ENCODE results near the gene WASF2.
"Not testable (repeated sequence)": the region's sequence is repeated elsewhere in the genome, so short reads cannot be mapped to it uniquely, and the experiment has no call there.

WASF2 gene

GRCh38 chr1:27489973-27490741 is at the start of gene WASF2:
Gene WASF2, minus strand, starts transcription at chr1:27490167. Its CDS starts 61,277 bp downstream, at chr1:27428890.
- peak; percentile 98 for DNase-seq

- DNase-seq: no peak
These were observed 48.8 kb upstream of the WASF2 start for GRCh38 chr1:27538793-27539192.

- not testable (repeated sequence) for DNase-seq
These were observed 48.3 kb upstream of the WASF2 start for GRCh38 chr1:27538305-27538676.

- no peak for DNase-seq
These were observed 46.8 kb upstream of the WASF2 start for GRCh38 chr1:27536767-27537166.

- DNase-seq: no peak
These were observed 46.2 kb upstream of the WASF2 start for GRCh38 chr1:27536010-27536757.

- no peak for DNase-seq
These were observed 45.4 kb upstream of the WASF2 start for GRCh38 chr1:27535386-27535785.

- DNase-seq: no peak
These were observed 42.2 kb upstream of the WASF2 start for GRCh38 chr1:27531959-27532685.

GRCh38 chr1:27530192-27530591 is 40.2 kb upstream of the WASF2 start:
- no peak for DNase-seq

- DNase-seq: no peak
These were observed 39.7 kb upstream of the WASF2 start for GRCh38 chr1:27529704-27530018.

GRCh38 chr1:27528818-27529703 is 39.1 kb upstream of the WASF2 start:
- DNase-seq: no peak

- DNase-seq: peak; percentile 44
These were observed 38.2 kb upstream of the WASF2 start for GRCh38 chr1:27527890-27528817.

GRCh38 chr1:27527223-27527889 is 37.4 kb upstream of the WASF2 start:
- DNase-seq: peak; percentile 62

- DNase-seq: no peak
These were observed 36.7 kb upstream of the WASF2 start for GRCh38 chr1:27526569-27527222.

- DNase-seq: peak; percentile 47
These were observed 35.6 kb upstream of the WASF2 start for GRCh38 chr1:27525296-27526272.

GRCh38 chr1:27523337-27524020 is 33.5 kb upstream of the WASF2 start:
- DNase-seq: no peak

- DNase-seq: peak; percentile 59
These were observed 32.7 kb upstream of the WASF2 start for GRCh38 chr1:27522432-27523336.

GRCh38 chr1:27521861-27522431 is 32.0 kb upstream of the WASF2 start:
- DNase-seq: no peak
